ENCODE measurements around the gene HHAT.

Gene HHAT

DNA sequence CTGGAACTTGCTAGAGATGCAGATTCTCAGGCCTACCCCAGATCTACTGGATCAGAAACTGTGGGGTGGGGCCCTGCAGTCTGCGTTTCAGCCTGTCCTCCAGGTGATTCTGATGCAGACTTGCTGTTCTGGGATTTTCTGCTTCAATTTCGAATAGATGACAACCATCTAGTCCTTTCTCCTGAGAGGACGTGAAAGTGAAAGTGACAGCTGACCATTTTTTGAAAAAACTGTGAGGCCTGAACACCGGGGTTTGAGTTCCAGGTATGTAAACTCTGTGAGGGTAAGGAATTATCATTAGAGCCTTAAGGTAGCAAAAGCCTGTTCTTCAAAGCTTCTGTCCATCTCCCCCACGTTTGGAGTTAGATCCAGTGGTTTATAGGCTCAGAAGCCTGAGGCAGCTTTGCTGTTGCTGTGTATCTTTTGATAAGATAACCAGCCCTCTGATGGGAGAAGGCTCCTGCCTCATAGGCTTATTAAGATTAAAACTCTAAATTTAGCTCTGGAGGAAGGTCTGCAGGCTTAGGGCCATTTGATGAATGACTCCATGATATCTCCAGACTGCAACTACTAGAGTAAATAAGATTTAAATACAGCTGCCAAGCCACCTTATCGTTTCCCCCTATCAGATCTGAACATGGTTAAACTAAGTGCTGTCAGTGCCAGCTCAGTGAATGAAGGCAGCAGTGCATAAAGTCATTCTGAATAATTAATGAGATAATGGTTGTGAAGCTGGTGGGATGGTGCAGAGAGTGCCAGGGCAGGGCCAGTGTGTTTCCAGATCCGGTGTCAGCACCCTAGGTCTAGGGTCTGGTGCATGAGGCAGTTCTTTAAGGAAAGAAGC, 335.2 kb downstream of the HHAT start:
- TF ChIP-seq, protein P1, sequence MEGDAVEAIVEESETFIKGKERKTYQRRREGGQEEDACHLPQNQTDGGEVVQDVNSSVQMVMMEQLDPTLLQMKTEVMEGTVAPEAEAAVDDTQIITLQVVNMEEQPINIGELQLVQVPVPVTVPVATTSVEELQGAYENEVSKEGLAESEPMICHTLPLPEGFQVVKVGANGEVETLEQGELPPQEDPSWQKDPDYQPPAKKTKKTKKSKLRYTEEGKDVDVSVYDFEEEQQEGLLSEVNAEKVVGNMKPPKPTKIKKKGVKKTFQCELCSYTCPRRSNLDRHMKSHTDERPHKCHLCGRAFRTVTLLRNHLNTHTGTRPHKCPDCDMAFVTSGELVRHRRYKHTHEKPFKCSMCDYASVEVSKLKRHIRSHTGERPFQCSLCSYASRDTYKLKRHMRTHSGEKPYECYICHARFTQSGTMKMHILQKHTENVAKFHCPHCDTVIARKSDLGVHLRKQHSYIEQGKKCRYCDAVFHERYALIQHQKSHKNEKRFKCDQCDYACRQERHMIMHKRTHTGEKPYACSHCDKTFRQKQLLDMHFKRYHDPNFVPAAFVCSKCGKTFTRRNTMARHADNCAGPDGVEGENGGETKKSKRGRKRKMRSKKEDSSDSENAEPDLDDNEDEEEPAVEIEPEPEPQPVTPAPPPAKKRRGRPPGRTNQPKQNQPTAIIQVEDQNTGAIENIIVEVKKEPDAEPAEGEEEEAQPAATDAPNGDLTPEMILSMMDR (IDR thresholded peaks at IDR 0.05; ENCODE audit: control extremely low read depth, extremely low read depth, low read depth, missing control alignments) = no peak
- DNase-seq (ENCODE audit: extremely low spot score) = no peak
- CTCF ChIA-PET = interaction anchor here (1.0 to 1.1 kb wide), 2 partner anchors 22 to 76 kb away, joined by 3 read pairs; no protein-coding TSS in a partner anchor
- POLR2A ChIA-PET = no interaction called here

DNA sequence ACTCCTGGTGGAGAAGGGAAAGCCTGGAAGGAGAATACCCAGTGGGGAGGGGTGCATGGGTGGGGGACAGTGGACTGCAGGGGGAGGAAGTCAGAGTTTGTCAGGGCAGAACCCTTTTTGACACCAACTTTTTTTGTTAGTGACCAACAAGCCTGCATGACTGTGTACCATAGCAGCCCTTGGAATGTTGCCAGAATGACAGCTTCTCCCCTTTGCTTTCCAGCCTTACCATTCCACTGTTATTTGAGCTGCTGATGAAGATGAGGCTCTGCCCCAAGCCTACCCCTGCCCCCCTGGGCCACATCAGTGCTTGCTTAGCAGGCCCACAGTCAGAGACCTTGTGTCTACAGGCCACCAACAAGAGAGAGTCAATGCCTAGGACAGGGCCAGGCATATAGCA, 341.2 kb downstream of the HHAT start:
- POLR2A ChIA-PET = no interaction called here

DNA sequence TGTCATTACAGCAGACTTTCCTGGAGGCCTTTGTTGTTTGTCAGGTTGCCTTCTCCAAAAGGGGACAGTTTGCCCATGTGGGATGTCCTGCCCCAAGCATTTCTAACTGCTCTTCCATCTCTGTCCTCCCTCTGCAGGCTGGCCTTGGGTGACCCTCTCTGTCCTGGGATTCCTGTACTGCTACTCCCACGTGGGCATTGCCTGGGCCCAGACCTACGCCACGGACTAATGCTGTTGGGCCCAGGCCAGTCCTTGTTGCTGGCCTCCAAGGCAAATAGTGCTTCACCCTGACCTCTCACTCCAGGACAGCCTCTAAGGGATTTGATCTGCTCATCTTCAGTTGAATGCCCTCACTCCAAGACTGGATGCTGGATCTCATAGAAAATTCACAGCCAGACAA, 345.4 kb downstream of the HHAT start:
- TF ChIP-seq, protein P1 (IDR thresholded peaks at IDR 0.05; ENCODE audit: control extremely low read depth, extremely low read depth, low read depth, missing control alignments) = no peak
- POLR2A ChIA-PET = no interaction called here
- no peak for DNase-seq (ENCODE audit: extremely low spot score)
- CTCF ChIA-PET = no interaction called here

More for the DNA sequence above, 341.2 kb downstream of the HHAT start:
- CTCF ChIA-PET = interaction anchor here (1.7 kb wide), 1 partner anchor 11 kb away, joined by 6 read pairs; no protein-coding TSS in a partner anchor
- TF ChIP-seq, protein P1 (IDR thresholded peaks at IDR 0.05; ENCODE audit: control extremely low read depth, extremely low read depth, low read depth, missing control alignments) = no peak
- DNase-seq (ENCODE audit: extremely low spot score) = no peak

DNA sequence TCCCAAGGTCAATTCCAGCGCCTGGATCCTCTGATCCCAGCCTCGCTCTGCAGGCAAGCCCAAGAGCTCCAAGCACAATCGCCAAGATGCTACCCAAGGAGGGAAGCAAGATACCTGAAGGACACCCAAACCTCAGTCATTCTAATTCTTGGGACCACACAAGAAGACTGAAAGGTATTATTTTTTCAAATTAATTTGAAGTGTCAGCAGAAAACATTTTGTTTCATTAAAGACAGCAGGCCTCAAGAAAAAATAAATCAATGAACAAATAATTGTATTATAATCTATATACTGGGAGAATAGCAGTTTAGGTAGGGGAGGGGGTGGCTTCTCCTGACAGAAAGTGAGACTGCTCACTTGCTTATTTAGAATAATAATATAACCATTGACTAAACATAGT, 347.8 kb downstream of the HHAT start:
- POLR2A ChIA-PET = no interaction called here

DNA sequence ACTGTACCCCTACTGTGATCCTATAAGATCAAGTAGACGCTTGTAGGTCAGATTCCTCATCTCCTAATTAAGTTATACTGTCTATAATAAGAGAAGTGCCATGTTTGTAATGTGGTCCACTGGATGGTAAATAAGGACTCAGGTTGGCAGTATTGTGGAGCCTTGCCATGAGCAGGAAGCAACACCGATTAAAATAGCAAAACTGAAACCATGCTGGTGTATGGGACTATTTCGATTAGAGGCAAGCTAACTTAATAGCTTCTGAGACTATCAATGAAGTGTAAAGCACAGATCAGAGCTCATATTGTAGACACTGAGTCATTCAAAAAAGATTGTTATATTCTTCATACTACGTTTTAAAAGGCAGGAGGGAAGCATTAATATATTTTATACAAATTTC, 348.8 kb downstream of the HHAT start:
- ChIA-PET POLR2A (no interaction called here), CTCF (no interaction called here)
- TF ChIP-seq, protein P1 (IDR thresholded peaks at IDR 0.05; ENCODE audit: control extremely low read depth, extremely low read depth, low read depth, missing control alignments) = no peak
- DNase-seq (ENCODE audit: extremely low spot score) = no peak

More for the DNA sequence above, 347.8 kb downstream of the HHAT start:
- CTCF ChIA-PET = interaction anchor here (1.0 kb wide), 1 partner anchor 26 kb away, joined by 3 read pairs; no protein-coding TSS in a partner anchor
- TF ChIP-seq, protein P1 (IDR thresholded peaks at IDR 0.05; ENCODE audit: control extremely low read depth, extremely low read depth, low read depth, missing control alignments) = no peak
- DNase-seq (ENCODE audit: extremely low spot score) = no peak

DNA sequence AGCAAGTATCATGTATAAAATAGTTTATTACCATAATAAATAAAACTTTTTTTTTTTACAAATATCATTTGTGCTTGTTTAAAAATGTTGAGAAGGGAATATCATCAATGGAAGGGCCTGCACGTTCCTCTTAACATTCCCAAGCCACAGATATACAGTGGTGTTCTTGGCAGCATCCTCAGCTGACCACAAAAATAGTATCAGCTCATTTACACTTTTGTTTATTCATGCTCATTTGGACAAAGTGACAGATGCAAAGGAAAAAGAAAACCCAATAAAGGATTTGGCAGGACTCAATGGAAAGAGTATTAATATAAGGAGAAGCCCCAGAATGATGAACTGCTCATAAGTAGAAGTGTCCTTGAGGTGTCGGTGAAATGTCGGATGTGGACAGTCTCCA, 349.6 kb downstream of the HHAT start:
- ChIA-PET POLR2A (no interaction called here), CTCF (interaction anchor here (1.1 to 2.4 kb wide), 2 partner anchors 16 to 22 kb away, joined by 3 to 7 read pairs; no protein-coding TSS in a partner anchor)
- DNase-seq (ENCODE audit: extremely low spot score) = no peak

More for the DNA sequence above, 349.6 kb downstream of the HHAT start:
- TF ChIP-seq, protein P1 (IDR thresholded peaks at IDR 0.05; ENCODE audit: control extremely low read depth, extremely low read depth, low read depth, missing control alignments) = no peak

All from GM10248 (cell line).